Measurements from ENCODE around the gene PDLIM5. TPM values are rescaled to one million over a fixed set of nuclear protein-coding genes. Genes with fewer than 3 reads are reported as not detected.

The PDLIM5 gene
- total RNA-seq, 1 experiment from 2014 or later = 106 TPM

DNA sequence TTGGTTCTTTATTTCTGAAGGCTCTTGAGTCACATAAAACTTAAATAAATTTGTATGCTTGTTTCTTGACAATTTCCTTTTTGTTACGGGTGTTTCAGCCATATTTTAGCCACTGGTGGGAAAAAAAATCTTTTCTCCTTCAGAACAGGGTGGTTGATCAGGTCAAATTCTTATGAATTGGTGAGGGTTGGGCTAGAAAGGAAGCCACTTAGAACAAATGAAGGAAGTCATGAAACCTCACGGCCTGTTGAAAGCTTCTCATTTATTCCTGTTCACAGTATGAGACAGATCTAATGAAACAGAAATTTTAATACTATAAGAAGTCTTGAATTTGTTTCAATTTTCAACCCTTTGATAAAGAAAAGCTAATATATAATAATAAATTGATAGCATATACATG lies 12.1 kb upstream of the PDLIM5 start:
- TF ChIP-seq, protein P1, sequence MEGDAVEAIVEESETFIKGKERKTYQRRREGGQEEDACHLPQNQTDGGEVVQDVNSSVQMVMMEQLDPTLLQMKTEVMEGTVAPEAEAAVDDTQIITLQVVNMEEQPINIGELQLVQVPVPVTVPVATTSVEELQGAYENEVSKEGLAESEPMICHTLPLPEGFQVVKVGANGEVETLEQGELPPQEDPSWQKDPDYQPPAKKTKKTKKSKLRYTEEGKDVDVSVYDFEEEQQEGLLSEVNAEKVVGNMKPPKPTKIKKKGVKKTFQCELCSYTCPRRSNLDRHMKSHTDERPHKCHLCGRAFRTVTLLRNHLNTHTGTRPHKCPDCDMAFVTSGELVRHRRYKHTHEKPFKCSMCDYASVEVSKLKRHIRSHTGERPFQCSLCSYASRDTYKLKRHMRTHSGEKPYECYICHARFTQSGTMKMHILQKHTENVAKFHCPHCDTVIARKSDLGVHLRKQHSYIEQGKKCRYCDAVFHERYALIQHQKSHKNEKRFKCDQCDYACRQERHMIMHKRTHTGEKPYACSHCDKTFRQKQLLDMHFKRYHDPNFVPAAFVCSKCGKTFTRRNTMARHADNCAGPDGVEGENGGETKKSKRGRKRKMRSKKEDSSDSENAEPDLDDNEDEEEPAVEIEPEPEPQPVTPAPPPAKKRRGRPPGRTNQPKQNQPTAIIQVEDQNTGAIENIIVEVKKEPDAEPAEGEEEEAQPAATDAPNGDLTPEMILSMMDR (IDR thresholded peaks at IDR 0.05; ENCODE audit: insufficient read depth in 1 of 2, low read depth in 1 of 2, low read length in 1 of 2, severe bottlenecking in 1 of 2, unreplicated experiment in 1 of 2) = no peak
- no peak overlapping the region for H3K4me3 Mint-ChIP-seq (ENCODE audit: unreplicated experiment)
- H3K4me3 ChIP-seq (ENCODE audit: low read depth, low read length) = no peak overlapping the region
- H3K27me3 Mint-ChIP-seq (ENCODE audit: insufficient read depth, unreplicated experiment) = no peaks in the 10 kb centered on the region
- POLR2A ChIA-PET = no interaction called here
- no peaks in the 10 kb centered on the region for H3K36me3 ChIP-seq (ENCODE audit: control insufficient read depth, insufficient read depth, low read length)
- H3K4me1 ChIP-seq = no peaks in the 10 kb centered on the region
- H3K9me3 ChIP-seq = no peaks in the 10 kb centered on the region
- H3K4me1 Mint-ChIP-seq (ENCODE audit: low read depth, unreplicated experiment) = no peaks in the 10 kb centered on the region
- no peaks in the 10 kb centered on the region for H3K27me3 ChIP-seq (replicated peaks; ENCODE audit: control insufficient read depth, insufficient read depth, low read length)
- DNase-seq = no peak
- no peaks in the 10 kb centered on the region for H3K36me3 Mint-ChIP-seq (ENCODE audit: insufficient read depth, unreplicated experiment)
- no peaks in the 10 kb centered on the region for H3K9me3 Mint-ChIP-seq (ENCODE audit: unreplicated experiment)
- CTCF ChIA-PET = no interaction called here
- intact Hi-C loops (cut with micrococcal nuclease; ENCODE audit: unreplicated experiment) = no loop called here
- no TSS peak for BruUV-seq (replicated peaks)
- no peak overlapping the region for H3K27ac Mint-ChIP-seq (ENCODE audit: unreplicated experiment)

- peaks cover 2% of the 10 kb centered on the region for H3K4me1 Mint-ChIP-seq (ENCODE audit: low read depth, unreplicated experiment)
- H3K27me3 Mint-ChIP-seq (ENCODE audit: insufficient read depth, unreplicated experiment) = no peaks in the 10 kb centered on the region
- Histone ChIP-seq H3K4me1 (no peaks in the 10 kb centered on the region; the same call in 1 of the 2 replicates), H3K9me3 (no peaks in the 10 kb centered on the region), H3K27me3 (replicated peaks; ENCODE audit: control insufficient read depth, insufficient read depth, low read length) (no peaks in the 10 kb centered on the region), H3K4me3 (ENCODE audit: low read depth, low read length) (no peak overlapping the region), H3K36me3 (ENCODE audit: control insufficient read depth, insufficient read depth, low read length) (no peaks in the 10 kb centered on the region)
- no peaks in the 10 kb centered on the region for H3K9me3 Mint-ChIP-seq (ENCODE audit: unreplicated experiment)
- no peak overlapping the region for H3K27ac Mint-ChIP-seq (ENCODE audit: unreplicated experiment)
- TF ChIP-seq, protein P1 (IDR thresholded peaks at IDR 0.05; ENCODE audit: insufficient read depth in 1 of 2, low read depth in 1 of 2, low read length in 1 of 2, severe bottlenecking in 1 of 2, unreplicated experiment in 1 of 2) = no peak
- BruUV-seq (replicated peaks) = no TSS peak
- no peaks in the 10 kb centered on the region for H3K36me3 Mint-ChIP-seq (ENCODE audit: insufficient read depth, unreplicated experiment)
- CTCF ChIA-PET = no interaction called here
- no peak overlapping the region for H3K4me3 Mint-ChIP-seq (ENCODE audit: unreplicated experiment)
- intact Hi-C loops (cut with micrococcal nuclease; ENCODE audit: unreplicated experiment) = no loop called here
- POLR2A ChIA-PET = no interaction called here
- DNase-seq = no peak
Measured at GRCh38 chr4:94441838-94442237, 9.9 kb upstream of the PDLIM5 start.

DNA sequence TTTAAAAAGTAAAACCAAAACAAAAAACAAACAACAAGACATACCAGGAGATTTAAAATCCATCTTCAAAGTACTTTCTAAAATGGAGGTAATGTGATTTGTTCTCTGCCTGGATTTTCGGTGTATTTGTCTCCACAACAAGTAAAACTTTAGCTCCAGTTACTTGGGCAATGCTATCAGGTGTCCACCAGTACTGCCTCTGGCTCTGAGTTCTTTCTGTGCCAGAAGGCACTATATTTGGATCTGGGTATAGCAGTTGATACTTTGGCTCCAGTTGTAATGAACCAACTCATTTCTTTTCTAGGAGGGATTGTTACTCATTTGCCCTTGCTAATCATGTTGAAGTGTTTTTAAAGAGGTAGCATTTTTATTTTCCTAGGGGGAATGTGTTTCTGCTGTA lies 9.5 kb upstream of the PDLIM5 start:
- POLR2A ChIA-PET = no interaction called here
- Mint-ChIP-seq H3K27me3 (ENCODE audit: insufficient read depth, unreplicated experiment) (no peaks in the 10 kb centered on the region), H3K4me3 (ENCODE audit: unreplicated experiment) (no peak overlapping the region), H3K9me3 (ENCODE audit: unreplicated experiment) (no peaks in the 10 kb centered on the region), H3K4me1 (ENCODE audit: low read depth, unreplicated experiment) (peaks cover 6% of the 10 kb centered on the region), H3K27ac (ENCODE audit: unreplicated experiment) (no peak overlapping the region), H3K36me3 (ENCODE audit: insufficient read depth, unreplicated experiment) (no peaks in the 10 kb centered on the region)
- TF ChIP-seq, protein P1 (IDR thresholded peaks at IDR 0.05; ENCODE audit: insufficient read depth in 1 of 2, low read depth in 1 of 2, low read length in 1 of 2, severe bottlenecking in 1 of 2, unreplicated experiment in 1 of 2) = no peak
- Histone ChIP-seq H3K4me1 (peaks cover 4% of the 10 kb centered on the region), H3K4me3 (ENCODE audit: low read depth, low read length) (no peak overlapping the region), H3K27me3 (replicated peaks; ENCODE audit: control insufficient read depth, insufficient read depth, low read length) (no peaks in the 10 kb centered on the region), H3K9me3 (no peaks in the 10 kb centered on the region), H3K36me3 (ENCODE audit: control insufficient read depth, insufficient read depth, low read length) (no peaks in the 10 kb centered on the region)
- BruUV-seq (replicated peaks) = no TSS peak
- CTCF ChIA-PET = no interaction called here
- no peak for DNase-seq
- intact Hi-C loops (cut with micrococcal nuclease; ENCODE audit: unreplicated experiment) = no loop called here

Measured in Caco-2 (cell line).